ENCODE results near the gene ZNF473.

DNA sequence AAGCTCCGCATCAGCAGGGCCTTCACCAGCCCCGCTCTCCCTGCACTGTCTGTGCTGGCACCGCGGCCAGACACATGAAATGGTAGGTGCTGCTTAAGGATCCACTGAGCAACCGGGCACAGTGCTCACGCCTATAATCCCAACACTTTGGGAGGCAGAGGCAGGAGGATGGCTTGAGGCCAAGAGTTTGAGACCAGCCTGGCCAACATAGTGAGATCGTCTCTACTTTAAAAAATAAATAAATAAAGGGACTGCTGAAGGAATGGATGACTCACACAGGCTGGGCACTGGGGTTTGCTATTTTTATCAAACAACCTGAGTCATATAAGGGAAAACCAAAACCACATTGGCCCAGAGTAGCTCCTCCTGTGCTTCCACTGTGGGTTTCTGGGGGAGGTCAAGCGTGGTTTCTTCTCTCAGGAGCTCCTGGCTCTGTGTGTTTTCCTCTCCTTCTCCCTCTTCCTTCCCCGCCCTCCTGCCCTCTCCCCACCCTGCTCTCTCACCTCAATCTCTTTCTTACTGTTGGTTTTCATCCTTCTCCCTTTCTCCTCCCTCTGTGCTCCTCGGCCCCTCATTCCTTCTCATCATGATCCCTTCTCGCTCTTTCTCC lies 21.9 kb upstream of the ZNF473 start:
- TF ChIP-seq, protein P1, sequence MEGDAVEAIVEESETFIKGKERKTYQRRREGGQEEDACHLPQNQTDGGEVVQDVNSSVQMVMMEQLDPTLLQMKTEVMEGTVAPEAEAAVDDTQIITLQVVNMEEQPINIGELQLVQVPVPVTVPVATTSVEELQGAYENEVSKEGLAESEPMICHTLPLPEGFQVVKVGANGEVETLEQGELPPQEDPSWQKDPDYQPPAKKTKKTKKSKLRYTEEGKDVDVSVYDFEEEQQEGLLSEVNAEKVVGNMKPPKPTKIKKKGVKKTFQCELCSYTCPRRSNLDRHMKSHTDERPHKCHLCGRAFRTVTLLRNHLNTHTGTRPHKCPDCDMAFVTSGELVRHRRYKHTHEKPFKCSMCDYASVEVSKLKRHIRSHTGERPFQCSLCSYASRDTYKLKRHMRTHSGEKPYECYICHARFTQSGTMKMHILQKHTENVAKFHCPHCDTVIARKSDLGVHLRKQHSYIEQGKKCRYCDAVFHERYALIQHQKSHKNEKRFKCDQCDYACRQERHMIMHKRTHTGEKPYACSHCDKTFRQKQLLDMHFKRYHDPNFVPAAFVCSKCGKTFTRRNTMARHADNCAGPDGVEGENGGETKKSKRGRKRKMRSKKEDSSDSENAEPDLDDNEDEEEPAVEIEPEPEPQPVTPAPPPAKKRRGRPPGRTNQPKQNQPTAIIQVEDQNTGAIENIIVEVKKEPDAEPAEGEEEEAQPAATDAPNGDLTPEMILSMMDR (conservative IDR thresholded peaks at IDR 0.05): no peak
- no peak for TF ChIP-seq EZH2 (IDR thresholded peaks at IDR 0.05; ENCODE audit: low read depth)

Measured in PC-9 (cell line).